ENCODE data around the gene OBP2A.
"Not testable (repeated sequence)": the region's sequence is repeated elsewhere in the genome, so short reads cannot be mapped to it uniquely, and the experiment has no call there.

The OBP2A gene

DNA sequence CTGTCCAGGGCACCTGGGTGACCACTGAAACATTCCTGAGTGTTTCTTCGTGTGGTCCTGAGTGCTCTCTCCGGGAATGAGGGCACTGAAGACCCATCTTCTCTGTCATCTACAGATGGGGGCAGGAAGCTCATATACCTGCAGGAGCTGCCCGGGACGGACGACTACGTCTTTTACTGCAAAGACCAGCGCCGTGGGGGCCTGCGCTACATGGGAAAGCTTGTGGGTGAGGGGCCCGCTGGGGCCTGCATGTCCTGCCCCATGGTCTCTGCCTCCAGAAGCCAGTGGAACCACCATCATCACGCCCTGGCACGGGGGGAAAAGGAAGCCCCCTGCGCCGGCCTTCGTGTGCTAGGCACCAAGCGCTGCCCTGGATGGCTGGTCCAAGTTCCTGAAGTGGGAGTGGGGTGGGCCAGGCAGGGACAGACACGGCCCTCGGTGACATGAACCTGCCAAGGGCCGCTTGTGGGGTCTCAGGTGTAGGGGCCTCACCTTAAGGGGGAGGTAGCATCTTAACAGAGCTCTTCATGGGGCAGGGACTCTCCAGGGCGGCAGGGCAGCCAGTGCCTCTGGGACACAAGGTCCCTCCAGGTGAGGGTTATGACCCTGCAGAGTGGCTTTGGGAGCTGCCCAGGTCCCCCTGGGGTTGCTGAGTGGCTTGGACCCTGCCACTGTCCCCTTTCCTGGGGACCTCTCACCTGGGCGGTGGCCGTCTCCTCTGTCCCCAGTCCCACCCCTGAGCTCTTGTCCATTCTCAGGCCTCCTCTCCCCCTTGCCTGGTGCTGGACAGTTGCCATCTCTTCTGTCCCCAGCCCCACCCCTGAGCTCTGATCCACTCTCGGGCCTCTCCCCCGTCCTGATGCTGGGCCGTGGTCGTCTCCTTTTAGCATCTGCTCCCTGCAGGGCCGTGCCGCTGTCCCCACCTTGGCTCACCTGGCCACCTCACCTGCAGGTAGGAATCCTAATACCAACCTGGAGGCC lies 2.1 kb downstream of the OBP2A start:
- FAIRE-seq (no peak), DNase-seq (ENCODE audit: insufficient read length, low spot score) (no peak)
- TF ChIP-seq, protein P1, sequence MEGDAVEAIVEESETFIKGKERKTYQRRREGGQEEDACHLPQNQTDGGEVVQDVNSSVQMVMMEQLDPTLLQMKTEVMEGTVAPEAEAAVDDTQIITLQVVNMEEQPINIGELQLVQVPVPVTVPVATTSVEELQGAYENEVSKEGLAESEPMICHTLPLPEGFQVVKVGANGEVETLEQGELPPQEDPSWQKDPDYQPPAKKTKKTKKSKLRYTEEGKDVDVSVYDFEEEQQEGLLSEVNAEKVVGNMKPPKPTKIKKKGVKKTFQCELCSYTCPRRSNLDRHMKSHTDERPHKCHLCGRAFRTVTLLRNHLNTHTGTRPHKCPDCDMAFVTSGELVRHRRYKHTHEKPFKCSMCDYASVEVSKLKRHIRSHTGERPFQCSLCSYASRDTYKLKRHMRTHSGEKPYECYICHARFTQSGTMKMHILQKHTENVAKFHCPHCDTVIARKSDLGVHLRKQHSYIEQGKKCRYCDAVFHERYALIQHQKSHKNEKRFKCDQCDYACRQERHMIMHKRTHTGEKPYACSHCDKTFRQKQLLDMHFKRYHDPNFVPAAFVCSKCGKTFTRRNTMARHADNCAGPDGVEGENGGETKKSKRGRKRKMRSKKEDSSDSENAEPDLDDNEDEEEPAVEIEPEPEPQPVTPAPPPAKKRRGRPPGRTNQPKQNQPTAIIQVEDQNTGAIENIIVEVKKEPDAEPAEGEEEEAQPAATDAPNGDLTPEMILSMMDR (IDR thresholded peaks at IDR 0.05; ENCODE audit: insufficient read depth, missing control alignments): no peak

DNA sequence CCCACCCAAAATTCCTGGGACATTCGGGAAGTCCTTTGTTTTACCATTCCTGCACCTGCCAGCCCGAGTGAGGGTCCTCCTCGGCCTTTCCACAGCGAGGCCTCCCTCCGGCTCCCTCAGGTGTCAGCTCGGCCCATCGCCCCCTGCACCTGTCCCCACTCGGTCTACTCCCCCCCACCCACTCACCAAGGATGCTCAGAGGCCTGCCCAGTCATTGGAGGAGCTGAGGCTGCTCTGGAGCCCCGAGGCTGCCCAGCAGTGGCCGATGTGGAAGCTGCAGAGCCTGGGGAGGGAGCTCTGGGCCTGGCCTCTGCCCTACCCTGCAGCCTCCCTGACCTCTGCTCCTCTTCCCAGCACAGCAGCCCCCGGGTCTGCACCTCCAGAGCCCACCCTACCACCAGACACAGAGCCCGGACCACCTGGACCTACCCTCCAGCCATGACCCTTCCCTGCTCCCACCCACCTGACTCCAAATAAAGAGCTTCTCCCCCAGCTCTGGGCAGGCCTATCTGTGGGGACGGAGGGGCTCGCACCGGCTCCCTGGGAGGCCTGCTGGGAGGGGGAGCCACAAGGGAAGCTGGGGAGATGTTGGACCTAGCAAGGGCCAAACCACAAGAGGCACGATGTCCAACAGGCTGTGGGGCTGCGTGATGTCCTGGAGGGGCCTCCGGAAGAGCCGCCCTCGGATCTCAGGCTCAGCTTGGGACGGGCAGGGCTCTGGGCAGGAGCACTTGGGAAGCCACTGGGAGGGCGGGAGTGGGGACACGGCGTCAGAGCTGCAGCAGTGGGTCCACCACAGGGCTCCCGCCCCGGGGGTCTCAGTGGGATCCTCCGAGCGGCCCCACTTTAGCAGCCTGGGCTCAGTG lies 3.8 kb downstream of the OBP2A start:
- not testable (repeated sequence) for FAIRE-seq; DNase-seq (ENCODE audit: insufficient read length, low spot score)

GRCh38 chr9:135550344-135550918 lies 4.5 kb downstream of the OBP2A start:
- DNase-seq (ENCODE audit: insufficient read length, low spot score) (no peak), FAIRE-seq (no peak)
- TF ChIP-seq, protein P1 (IDR thresholded peaks at IDR 0.05; ENCODE audit: insufficient read depth, missing control alignments): no peak

- TF ChIP-seq, protein P1 (IDR thresholded peaks at IDR 0.05; ENCODE audit: insufficient read depth, missing control alignments): no peak
- FAIRE-seq (no peak), DNase-seq (ENCODE audit: insufficient read length, low spot score) (no peak)
Measured at GRCh38 chr9:135551031-135551430, 5.1 kb downstream of the OBP2A start.

- DNase-seq (ENCODE audit: insufficient read length, low spot score): no peak
- TF ChIP-seq, protein P1 (IDR thresholded peaks at IDR 0.05; ENCODE audit: insufficient read depth, missing control alignments): no peak
- no peak for FAIRE-seq
Measured at GRCh38 chr9:135551456-135551855, 5.5 kb downstream of the OBP2A start.

DNA sequence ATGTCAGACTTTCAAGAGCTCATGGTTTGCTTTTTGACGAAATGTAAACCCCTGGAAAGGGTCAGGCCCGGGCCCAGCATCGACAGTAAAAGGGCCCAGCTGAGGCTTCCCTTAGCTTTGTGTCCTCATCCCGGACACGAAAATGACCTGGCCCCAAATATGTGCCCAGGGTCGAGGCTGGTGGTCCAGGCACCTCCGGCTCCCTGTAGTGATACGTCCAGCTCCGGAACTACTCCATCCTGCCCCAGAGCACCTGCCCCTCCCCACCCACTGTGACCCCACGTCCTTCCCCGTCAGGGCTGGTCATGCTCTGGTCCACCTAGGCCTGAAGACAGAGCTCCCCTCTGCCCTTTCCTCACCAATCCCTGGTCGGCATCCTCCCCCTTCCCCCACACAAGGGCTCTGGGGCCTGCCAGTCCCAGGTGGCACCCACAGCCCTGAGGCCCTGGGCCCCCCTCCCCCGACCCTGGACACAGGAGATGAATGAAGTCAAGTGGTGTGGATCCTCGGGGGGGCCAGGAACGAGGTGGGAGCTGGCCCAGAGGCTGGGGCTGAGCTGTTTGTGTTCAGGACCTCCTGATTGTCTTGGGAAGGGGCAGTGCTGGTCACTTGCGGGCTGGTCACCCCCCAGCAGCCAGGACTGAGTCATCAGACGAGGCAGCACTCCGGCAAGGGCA lies 6.2 kb downstream of the OBP2A start:
- FAIRE-seq: no peak
- no peak for DNase-seq (ENCODE audit: insufficient read length, low spot score)
- TF ChIP-seq, protein P1 (IDR thresholded peaks at IDR 0.05; ENCODE audit: insufficient read depth, missing control alignments): no peak

- no peak for FAIRE-seq
- TF ChIP-seq, protein P1 (IDR thresholded peaks at IDR 0.05; ENCODE audit: insufficient read depth, missing control alignments): no peak
- DNase-seq (ENCODE audit: insufficient read length, low spot score): no peak
Measured at GRCh38 chr9:135552698-135553171, 6.8 kb downstream of the OBP2A start.
